ENCODE data around the gene KAT6B. TPM values are rescaled to one million over a fixed set of nuclear protein-coding genes. Genes with fewer than 3 reads are reported as not detected.

KAT6B gene
- total RNA-seq, 2 donors from 2014 or later: 25.2 to 37.0 TPM

DNA sequence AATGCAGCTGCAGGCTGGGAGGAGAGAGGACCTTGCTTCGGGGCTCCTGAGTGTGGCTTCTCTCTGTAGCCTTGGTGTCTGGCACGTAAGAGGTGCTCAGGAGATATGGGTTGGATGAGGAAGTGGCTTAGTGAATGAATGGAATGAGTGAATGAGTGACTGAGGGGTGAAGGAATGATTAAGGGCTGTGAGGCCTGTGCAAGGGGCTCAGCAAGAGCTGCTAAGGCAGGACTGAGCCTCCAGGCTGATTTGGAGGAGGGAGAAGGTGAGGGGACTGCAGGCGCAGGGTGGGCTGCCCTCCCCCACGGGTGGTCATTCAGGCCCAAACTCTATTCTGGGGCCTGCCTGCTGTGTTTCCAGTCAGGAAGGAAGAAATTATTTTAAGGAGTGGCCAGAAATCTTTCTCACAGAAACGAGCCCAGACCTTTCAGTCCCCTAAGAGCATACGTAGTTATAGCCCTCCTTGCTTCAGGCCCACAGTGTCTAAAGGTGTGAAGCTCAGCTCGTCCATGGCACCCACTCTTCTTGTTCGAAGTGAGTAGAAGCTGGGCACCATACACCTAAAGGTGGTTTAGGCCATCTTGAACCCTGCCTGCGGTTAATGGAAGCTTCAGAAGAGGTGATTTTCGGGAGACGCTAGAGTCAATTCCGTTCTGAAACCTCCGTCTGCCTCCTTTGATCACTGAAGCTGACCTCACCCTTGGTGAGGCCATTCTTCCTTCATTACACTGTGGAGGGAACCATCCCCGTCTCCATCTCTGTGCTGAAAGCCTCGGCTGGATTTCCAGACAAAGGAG, 235.5 kb downstream of the KAT6B start:
- intact Hi-C loops (cut with DNase I): no loop called here
- ATAC-seq (peak in 1 of 2 donors; percentile 23), DNase-seq (no peak)

- intact Hi-C loops (cut with DNase I): no loop called here
- DNase-seq (no peak), ATAC-seq (peak; percentile 34 to 80)
Measured at GRCh38 chr10:75062506-75063299, 236.3 kb downstream of the KAT6B start.

DNA sequence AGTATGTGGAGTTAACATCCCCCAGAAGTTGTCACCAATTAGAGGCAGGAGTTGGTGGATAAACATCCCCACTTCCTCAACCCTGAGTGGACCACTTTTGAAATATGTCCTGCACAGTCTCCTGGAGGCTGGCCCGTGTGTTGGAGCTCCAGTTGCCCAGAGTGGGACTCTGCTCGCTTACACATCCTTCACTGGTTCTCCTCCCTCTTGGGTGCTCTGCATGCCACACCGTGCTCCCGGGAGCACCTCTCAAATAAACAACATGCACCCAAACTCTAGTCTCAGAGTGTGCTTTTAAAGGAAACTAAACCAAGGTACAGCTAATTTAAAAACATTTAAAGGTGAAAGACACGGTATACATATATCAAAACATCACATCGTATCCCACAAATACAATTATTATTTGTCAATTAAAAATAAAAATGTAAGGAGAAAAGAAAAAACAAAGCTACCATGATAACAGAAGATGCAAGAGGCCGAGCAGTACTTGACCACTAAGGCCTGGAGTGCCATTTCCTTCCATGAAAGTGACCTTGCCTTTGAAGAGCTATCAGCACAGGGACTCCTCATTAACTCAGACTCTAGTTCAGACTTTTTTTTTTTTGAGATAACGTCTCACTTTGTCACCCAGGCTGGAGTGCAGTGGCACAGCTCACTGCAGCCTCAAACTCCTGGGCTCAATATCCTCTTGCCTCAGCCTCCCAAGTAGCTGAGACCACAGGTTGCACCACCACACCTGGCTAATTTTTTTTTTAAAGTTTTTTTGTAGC, 237.2 kb downstream of the KAT6B start:
- DNase-seq (no peak), ATAC-seq (no peak)
- intact Hi-C loops (cut with DNase I): no loop called here

DNA sequence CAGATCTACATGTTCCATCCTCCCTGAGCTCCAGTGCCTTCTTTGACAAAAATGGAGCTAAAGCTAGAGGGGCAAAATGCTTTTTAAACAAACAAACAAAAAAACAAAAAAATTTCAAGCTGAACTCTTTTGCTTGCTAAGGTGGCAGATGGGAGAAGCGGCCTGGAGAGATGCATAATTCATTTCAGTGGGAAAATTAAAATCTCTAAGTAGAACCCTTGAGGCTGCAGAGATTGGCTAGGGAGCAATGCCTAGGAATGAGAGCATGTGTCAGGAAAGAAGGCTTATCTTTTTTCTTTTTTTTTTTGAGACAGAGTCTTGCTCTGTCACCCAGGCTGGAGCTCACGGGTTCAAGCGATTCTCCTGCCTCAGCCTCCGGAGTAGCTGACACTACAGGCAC, 238.7 kb downstream of the KAT6B start:
- ATAC-seq (no peak), DNase-seq (no peak)
- intact Hi-C loops (cut with DNase I): no loop called here

DNA sequence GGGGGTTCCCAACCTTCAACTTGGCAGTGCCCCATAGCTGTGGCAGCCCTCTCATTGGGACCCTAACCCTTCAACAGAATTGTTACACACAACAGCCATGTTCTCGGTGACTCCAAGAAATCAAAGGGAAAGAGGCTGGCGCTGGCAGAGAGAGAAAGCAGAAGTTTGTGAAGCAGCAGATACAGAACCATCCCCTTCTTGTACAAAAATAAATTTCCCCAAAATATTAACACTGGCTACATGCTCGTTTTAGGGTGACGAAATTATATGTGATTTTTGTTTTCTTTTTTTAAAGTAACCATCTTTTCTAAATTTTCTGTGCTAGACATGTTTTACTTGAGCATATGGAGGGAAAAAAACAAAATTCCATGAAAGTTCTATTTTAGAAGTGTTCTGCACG, 239.9 kb downstream of the KAT6B start:
- intact Hi-C loops (cut with DNase I): no loop called here
- DNase-seq (no peak), ATAC-seq (no peak)

DNA sequence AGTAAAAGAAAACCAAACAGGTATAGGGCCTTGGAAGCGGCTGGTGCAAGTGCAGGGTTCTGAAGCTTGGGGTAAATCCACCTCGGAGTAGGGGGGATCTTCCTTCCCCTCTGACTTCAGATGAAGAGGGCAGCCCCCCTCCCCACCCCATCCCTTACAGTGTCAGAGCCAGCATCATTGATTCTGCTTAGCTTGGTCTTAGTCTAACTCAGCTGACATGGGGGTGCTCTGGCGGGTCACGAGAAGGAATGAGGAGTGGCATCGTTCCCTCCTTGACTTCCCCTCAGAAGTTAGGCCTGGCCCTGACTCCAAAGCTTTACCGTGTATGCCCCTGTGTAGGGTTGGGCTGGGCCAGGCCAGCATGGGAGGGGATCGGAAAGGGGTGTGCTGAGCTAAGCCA, 240.9 kb downstream of the KAT6B start:
- intact Hi-C loops (cut with DNase I): no loop called here
- DNase-seq (no peak), ATAC-seq (no peak)

DNA sequence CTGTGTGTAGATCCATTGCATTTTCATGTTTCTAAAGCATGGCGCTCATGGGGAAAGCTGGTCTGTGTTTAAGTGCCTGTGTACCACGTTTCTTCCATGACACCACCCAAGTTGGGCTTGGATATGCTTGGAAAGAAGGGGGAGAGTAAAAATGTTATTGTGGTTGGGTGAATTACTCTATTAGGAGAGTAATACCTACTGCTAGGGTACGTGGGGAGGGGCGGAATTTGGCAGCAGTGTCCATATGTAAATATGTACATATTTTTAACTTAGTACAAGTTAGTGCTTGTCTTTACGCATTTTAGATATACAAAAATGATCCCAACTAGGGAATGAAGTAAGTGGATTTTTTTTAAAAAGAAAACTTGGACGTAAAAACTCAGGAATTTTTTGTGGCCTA, 242.1 kb downstream of the KAT6B start:
- intact Hi-C loops (cut with DNase I): no loop called here
- ATAC-seq (no peak), DNase-seq (no peak)

DNA sequence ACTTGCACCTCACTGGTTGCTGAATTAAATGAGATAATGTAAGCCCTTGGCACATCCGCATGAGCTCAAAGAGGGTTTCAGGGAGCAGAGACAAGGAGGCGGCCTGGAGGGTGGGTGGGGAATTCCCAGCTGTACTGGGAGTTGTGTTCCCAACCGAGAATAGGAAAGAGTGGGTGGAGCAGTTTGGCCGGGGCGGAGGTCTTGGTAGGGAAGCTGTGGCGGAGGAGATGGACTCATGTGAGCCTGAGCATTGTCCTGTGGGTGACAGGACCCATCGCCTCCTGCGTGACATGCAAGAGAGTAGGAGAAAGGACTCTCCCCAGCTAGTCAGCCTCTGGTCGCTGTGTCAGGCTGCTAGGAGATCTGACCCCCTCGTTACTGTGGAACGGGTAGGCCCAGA, 244.1 kb downstream of the KAT6B start:
- intact Hi-C loops (cut with DNase I): no loop called here
- peak in 1 of 2 donors; percentile 49 for ATAC-seq
- DNase-seq: peak; percentile 40

DNA sequence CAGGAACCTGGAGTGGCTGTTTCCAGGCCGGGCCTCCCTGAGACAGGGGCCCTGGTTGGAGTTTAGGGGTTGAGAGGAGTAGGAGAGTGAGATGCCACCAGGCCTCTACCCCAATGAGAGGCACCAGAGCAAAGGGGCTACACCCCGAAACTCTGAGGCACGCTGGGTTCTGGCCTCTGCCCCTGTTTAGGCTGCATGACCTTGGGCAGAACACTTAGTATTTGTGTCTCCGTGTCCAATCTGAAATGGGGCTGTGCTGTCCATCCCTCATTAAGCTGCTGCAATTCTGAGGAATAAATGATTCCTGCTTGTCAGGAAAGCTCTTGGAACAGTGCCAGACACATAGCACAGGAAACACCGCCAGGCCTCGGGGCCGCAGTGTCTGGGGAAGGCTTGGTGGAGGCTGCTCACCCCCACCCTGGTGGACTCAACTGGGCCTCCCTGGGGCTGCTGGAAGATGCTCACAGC, 244.6 kb downstream of the KAT6B start:
- ATAC-seq: peak in 1 of 2 donors; percentile 24
- DNase-seq: no peak
- intact Hi-C loops (cut with DNase I): no loop called here

GRCh38 chr10:75071756-75072155, 245.4 kb downstream of the KAT6B start:
- intact Hi-C loops (cut with DNase I): no loop called here
- no peak for ATAC-seq
- no peak for DNase-seq

GRCh38 chr10:75072727-75073126, 246.3 kb downstream of the KAT6B start:
- ATAC-seq: no peak
- intact Hi-C loops (cut with DNase I): no loop called here
- DNase-seq: no peak

DNA sequence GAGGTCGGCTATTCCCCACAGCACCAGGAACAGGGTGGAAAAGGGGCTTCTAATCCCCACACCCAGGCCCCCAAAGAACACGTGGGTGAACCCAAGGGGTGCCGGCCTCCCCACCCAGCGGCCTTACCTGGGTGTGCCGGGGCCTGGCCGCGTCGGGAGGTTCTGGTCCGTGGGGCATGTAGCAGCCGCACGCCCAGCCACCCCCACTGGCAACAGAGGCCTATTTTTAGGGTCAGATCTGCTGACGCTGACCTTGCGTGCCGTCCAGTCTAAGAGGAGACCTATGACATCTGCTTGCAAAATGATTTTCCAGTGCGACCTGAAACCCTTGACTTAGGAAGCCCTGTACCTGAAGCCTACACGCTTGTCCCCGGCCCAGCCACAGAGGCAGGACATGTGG, 247.0 kb downstream of the KAT6B start:
- intact Hi-C loops (cut with DNase I): no loop called here

GRCh38 chr10:75074711-75075445, 248.5 kb downstream of the KAT6B start:
- DNase-seq: no peak
- intact Hi-C loops (cut with DNase I): no loop called here
- ATAC-seq: no peak

More for the DNA sequence above, 247.0 kb downstream of the KAT6B start:
- DNase-seq: no peak
- ATAC-seq: no peak

DNA sequence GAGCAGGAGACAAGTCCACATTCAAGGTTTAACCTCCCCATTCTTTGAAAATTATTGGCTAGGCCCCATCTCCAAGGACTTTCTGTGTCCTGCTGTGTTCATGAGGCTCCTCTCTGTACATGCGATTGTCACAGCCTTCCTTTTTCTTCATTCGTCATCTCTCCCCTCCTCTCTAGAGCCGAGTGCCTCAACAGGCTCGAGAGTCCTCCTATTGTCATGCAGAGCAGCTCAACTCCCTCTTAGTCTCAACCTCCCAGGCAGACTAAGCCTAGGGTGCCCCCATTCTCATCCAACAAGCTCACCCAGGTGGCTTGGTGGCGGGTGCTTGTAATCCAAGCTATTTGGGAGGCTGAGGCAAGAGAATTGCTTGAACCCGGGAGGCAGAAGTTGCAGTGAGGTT, 249.9 kb downstream of the KAT6B start:
- DNase-seq (no peak), ATAC-seq (no peak)
- intact Hi-C loops (cut with DNase I): no loop called here

- intact Hi-C loops (cut with DNase I): no loop called here
- ATAC-seq (no peak), DNase-seq (no peak)
Measured at GRCh38 chr10:75079436-75080083, 253.2 kb downstream of the KAT6B start.

- ATAC-seq (no peak), DNase-seq (no peak)
- intact Hi-C loops (cut with DNase I): no loop called here
Measured at GRCh38 chr10:75080554-75080953, 254.2 kb downstream of the KAT6B start.

DNA sequence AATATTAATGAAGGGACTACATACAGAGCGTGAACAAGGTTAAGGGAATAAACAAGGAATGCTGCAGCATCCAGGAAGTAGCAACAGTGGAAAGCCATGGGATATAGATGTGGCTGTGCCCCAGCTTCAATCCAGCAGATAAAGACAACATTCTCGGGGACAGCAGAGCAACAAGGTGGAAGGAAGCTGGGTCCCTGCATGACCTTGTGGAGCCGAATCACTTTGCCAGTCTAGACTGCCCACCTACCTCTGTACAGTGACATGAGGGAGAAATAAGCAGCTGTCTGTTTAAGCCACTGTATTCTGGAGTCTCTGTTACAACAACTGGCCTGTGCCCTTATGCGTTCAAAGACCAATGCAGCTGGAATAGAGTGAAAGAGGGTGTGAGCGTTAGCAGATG, 255.0 kb downstream of the KAT6B start:
- DNase-seq: no peak
- intact Hi-C loops (cut with DNase I): no loop called here
- no peak for ATAC-seq

Data from left cardiac atrium (tissue), 4 donors.